MM.1S (cell line): ENCODE results near the gene SYNGR1.

Source experiments
- CTCF ChIP-seq: fragments of 300-600 bp; sonication (generic); IDR thresholded peaks from 2 replicates; pipeline ENCODE4 v1.5.1; 2016; ENCODE audit warnings: antibody characterized with exemption, low read length, mixed read lengths
- EZH2 ChIP-seq: fragments of 300-600 bp; sonication (generic); optimal IDR thresholded peaks from 2 replicates; pipeline ENCODE3; 2017; ENCODE audit warnings: low read depth, mild to moderate bottlenecking, antibody characterized with exemption, low read length, mixed read lengths
- EZH2phosphoT487 ChIP-seq: fragments of 300-600 bp; sonication (generic); IDR thresholded peaks from 2 replicates; pipeline ENCODE4 v1.6.1; 2018; ENCODE audit warnings: antibody characterized with exemption, low read length

- TF ChIP-seq CTCF (no peak), EZH2 (no peak), EZH2phosphoT487 (no peak)
Observed at GRCh38 chr22:39422721-39423120, 72.9 kb downstream of the SYNGR1 start.
